ENCODE measurements around the gene ST6GALNAC2.

ST6GALNAC2 gene

DNA sequence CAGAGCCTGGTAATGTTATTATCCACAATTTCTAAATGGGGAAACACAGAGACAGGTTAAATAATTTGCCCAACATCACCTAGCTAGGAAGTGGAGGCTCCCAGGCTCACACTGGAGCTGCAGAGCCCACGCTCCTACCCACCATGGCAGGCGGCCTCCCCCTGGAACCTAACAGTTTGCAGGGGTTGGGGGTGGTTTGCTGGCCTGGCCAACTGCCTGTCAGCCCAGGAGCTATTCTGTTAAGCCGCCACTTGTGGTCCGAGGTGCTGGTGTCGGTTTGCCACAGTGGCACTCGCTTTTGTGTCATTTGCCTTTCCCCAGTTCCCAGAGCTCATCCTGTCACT lies 42.2 kb downstream of the ST6GALNAC2 start:
- Histone ChIP-seq H3K79me2 (no peaks in the 10 kb centered on the region), H3K27me3 (ENCODE audit: control insufficient read depth, insufficient read depth, low read length) (no peaks in the 10 kb centered on the region), H3K4me2 (ENCODE audit: low read length) (peak overlapping the region; percentile 16), H3K9me3 (ENCODE audit: control insufficient read depth, low read length) (no peaks in the 10 kb centered on the region), H3K4me1 (peaks cover 60% of the 10 kb centered on the region), H2AFZ (peak overlapping the region; percentile 81), H3K4me3 (ENCODE audit: low read depth, low read length) (no peak overlapping the region), H3K27ac (peak overlapping the region; percentile 95), H3K36me3 (ENCODE audit: control insufficient read depth, insufficient read depth, low read length) (no peaks in the 10 kb centered on the region), H3K9ac (no peak overlapping the region)
- TF ChIP-seq, protein P1, sequence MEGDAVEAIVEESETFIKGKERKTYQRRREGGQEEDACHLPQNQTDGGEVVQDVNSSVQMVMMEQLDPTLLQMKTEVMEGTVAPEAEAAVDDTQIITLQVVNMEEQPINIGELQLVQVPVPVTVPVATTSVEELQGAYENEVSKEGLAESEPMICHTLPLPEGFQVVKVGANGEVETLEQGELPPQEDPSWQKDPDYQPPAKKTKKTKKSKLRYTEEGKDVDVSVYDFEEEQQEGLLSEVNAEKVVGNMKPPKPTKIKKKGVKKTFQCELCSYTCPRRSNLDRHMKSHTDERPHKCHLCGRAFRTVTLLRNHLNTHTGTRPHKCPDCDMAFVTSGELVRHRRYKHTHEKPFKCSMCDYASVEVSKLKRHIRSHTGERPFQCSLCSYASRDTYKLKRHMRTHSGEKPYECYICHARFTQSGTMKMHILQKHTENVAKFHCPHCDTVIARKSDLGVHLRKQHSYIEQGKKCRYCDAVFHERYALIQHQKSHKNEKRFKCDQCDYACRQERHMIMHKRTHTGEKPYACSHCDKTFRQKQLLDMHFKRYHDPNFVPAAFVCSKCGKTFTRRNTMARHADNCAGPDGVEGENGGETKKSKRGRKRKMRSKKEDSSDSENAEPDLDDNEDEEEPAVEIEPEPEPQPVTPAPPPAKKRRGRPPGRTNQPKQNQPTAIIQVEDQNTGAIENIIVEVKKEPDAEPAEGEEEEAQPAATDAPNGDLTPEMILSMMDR (IDR thresholded peaks at IDR 0.05), result no peak

DNA sequence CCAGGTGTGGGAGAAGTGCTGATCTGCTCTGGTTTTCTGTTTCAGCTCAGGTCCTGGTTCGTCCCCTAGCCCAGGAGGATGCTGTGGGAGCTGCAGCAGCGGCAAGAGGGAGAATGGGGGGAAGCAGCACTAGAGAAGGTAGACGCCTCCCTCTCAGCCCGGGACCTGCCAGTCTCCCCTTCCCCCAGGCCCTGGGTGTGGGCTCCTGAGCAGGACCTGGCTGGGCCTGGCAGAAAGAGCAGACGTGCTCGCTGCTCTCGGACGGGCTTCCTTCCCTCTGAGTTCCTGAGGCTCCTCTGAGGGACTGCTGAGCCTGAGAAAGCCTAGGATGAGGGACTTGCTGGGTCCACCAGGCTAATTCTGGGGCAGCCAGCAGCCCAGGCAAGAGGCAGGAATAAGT lies 42.7 kb downstream of the ST6GALNAC2 start:
- H3K27ac ChIP-seq, result peak overlapping the region; percentile 95
- no peaks in the 10 kb centered on the region for H3K79me2 ChIP-seq
- peak overlapping the region; percentile 7 for H3K9ac ChIP-seq
- H3K27me3 ChIP-seq (ENCODE audit: control insufficient read depth, insufficient read depth, low read length), result no peaks in the 10 kb centered on the region
- H3K9me3 ChIP-seq (ENCODE audit: control insufficient read depth, low read length), result no peaks in the 10 kb centered on the region
- no peak overlapping the region for H3K4me2 ChIP-seq (ENCODE audit: low read length)
- no peaks in the 10 kb centered on the region for H3K36me3 ChIP-seq (ENCODE audit: control insufficient read depth, insufficient read depth, low read length)
- TF ChIP-seq, protein P1 (IDR thresholded peaks at IDR 0.05), result no peak
- peaks cover 60% of the 10 kb centered on the region for H3K4me1 ChIP-seq
- no peak overlapping the region for H3K4me3 ChIP-seq (ENCODE audit: low read depth, low read length)
- peak overlapping the region; percentile 44 for H2AFZ ChIP-seq

DNA sequence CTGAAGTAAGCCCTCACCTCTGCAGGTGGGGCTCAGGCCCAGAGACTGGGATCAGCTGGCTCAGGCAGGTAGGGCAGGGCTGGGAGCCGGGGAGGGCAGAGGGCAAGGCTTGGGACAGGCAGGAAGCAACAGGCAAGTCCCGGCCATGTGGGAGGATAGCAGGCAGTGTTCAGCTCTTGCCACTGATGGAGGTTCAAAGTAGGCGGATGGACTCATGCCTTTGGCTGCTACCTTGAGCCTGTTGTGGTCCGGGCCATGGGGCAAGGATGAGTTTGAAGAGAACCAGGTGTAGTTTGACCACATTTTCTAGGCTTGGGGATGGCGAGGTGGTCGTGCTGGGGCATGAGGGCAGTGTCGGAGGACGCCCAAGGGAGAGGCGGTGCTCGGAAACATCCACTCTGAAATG lies 43.1 kb downstream of the ST6GALNAC2 start:
- Histone ChIP-seq H3K4me2 (ENCODE audit: low read length) (no peak overlapping the region), H2AFZ (peak overlapping the region; percentile 44), H3K9ac (peak overlapping the region; percentile 7), H3K9me3 (ENCODE audit: control insufficient read depth, low read length) (no peaks in the 10 kb centered on the region), H3K4me1 (peaks cover 60% of the 10 kb centered on the region), H3K27me3 (ENCODE audit: control insufficient read depth, insufficient read depth, low read length) (no peaks in the 10 kb centered on the region), H3K4me3 (ENCODE audit: low read depth, low read length) (no peak overlapping the region), H3K79me2 (no peaks in the 10 kb centered on the region), H3K27ac (peak overlapping the region; percentile 95), H3K36me3 (ENCODE audit: control insufficient read depth, insufficient read depth, low read length) (no peaks in the 10 kb centered on the region)
- TF ChIP-seq, protein P1 (IDR thresholded peaks at IDR 0.05), result no peak

DNA sequence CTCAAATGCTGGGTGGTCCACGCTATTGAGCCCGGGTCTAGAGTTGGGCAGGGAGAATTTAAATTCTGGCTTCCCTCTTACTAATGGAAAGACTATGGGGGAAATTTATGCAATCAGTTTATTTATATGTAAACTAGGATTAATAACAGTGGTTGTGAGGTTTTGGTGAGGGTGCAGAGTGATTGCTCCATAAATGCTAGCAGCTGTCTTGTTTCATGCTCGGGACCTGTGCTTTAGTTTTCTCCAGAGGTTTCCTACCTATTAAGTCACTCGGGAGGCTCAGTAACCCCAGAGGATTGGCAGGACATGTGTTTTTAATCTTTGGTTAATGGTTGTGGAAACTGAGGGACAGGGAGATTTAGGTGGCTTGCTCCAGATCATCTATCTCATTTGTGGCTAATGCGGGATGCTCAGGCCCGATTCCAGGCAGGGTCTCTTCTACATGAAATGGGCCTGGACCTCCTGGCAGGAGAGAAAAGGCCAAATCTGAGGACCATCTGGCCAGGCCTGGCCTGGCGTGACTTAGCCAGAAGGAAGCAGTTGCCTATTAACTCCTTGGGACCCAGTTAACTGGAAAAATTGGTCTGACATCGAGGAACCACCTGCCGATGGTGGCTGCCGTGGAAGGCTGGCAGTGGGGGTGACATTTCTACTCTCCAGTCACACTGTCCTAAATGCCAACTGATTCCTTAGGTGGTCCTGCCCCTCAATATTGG lies 43.8 kb downstream of the ST6GALNAC2 start:
- TF ChIP-seq, protein P1 (IDR thresholded peaks at IDR 0.05), result no peak
- Histone ChIP-seq H2AFZ (no peak overlapping the region), H3K9me3 (ENCODE audit: control insufficient read depth, low read length) (no peaks in the 10 kb centered on the region), H3K4me1 (peaks cover 57% of the 10 kb centered on the region), H3K27me3 (ENCODE audit: control insufficient read depth, insufficient read depth, low read length) (no peaks in the 10 kb centered on the region), H3K4me3 (ENCODE audit: low read depth, low read length) (no peak overlapping the region), H3K79me2 (no peaks in the 10 kb centered on the region), H3K9ac (no peak overlapping the region), H3K4me2 (ENCODE audit: low read length) (no peak overlapping the region), H3K27ac (no peak overlapping the region), H3K36me3 (ENCODE audit: control insufficient read depth, insufficient read depth, low read length) (no peaks in the 10 kb centered on the region)

Data from parathyroid adenoma (tissue), 2 donors.